Glomerular visceral epithelial cell (primary cell): ENCODE data around the gene DCST2.

Source experiments
- DNase-seq: peaks from one replicate; pipeline ENCODE4 v3.0.0-alpha.2; 2016; ENCODE audit errors: extremely low spot score

The DCST2 gene

DNA sequence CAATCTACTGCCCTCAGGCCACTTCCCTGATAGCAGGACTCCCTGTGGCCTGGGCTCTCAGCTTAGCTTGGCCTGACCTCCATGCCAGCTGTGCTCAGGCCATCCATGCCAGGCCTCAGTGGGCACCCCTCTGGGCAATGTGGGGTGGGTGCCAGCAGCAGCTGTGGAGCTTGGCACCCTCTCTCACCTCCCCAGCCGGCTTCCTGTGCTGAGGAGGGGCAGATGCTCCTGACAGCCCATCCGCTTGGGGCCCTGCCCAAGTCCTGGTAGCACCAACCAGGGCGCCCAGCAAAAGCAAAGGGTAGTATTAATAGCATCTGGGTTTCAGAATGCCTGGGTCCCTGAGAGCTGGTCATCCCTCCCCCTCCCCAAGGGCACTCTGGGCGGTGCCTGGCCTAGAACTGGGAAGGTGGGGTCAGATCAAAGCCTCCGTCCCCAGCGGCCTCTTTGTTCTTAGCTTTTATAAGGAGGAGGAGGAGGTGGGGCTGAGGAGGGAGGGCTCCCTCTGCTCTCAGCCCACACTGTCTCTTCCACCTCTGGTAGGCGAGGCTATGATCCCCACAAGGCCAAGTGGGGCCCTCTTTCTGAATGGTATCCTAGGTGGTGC is 36.1 kb upstream of the DCST2 start:
- DNase-seq: no peak

DNA sequence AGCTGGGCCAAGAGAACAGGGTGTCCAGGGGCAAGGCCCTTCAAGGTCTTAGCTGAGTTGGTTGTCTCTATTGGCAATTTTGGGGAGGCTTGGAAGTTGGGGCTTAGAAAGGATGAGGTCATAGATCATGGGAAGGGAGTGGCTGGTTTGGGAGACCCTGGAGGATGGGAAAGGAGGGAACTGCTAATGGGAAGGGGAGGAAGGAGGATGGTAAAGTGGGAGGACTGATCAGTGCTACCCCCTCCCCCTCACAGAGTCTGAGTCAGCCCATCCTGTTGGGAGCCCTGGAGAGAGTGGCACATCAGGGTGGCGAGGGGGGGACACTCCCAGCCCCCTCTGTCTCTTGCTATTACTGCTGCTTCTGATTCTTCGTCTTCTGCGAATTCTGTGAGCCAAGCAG is 35.0 kb upstream of the DCST2 start:
- no peak for DNase-seq

DNA sequence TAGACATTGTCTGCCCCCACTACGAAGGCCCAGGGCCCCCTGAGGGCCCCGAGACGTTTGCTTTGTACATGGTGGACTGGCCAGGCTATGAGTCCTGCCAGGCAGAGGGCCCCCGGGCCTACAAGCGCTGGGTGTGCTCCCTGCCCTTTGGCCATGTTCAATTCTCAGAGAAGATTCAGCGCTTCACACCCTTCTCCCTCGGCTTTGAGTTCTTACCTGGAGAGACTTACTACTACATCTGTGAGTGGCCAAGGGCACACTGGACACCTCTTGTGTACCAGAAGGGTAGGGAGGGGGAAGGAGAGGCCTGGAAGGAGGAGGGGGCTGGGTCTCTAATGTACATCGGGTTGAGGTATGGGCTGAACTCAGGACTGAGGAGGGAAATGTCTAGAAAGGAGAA is 33.2 kb upstream of the DCST2 start:
- DNase-seq: no peak

DNA sequence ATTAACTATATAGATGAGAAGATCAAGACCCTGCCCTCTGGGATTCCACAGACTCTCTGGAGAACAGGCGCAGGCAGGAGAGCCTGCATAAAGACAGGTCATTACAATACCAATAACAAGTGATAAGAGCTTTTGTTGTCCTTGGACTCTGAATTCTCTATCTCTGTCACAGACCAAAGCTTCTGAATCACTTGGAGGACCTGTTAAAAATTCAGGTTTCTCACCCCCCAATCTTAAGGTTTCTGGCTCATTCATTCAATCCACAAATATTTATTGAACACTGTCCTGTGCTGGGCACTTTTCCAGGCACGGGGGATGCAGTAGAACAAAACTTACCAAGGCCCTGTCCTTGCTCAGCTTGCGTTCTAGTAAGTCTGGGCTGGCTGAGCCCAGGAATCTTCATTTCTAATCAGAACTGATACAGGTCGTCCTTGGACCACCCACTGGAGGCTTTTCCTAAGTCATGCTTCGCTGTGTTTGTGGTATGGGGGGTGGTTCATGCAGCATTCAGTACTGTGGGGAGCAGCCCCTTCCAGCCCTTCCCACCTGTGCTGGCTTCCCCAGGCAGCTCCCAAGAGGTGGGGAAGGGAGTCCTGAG is 31.4 kb upstream of the DCST2 start:
- DNase-seq: no peak

DNA sequence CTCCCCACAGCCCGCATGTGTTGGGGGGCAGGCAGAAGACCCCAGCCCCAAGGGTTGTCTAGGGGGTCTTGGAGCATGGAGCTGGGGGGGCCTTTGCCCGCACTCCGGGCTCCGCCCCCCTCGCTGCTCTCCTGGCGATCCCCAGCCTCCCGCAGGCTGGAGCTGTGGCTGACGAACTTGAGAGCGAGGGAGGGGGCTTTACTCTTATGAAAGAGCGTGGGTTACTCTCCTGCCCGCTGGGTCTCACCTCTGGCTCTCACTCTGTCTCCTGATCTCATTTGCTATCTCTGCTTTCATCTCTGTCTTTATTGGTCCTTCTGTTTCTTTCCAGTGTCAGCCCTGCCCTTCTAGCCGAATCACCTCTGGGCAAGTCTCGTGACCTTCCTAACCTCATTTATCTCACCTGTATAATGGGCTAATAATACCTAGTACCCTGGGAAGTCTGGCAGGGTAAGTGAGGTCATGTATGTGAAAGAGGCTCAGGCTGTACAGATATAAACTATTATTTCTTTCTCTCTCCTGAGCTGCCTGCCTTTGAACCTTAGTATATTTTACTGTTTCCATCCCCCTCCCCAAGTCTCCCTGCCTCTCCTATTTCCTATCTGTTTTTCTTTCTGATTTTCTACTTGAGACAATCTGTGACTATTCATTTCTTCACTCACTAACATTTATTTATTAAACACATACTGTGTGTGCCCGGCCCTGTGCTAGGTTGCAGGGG is 30.7 kb upstream of the DCST2 start:
- DNase-seq: peak; percentile 51

DNA sequence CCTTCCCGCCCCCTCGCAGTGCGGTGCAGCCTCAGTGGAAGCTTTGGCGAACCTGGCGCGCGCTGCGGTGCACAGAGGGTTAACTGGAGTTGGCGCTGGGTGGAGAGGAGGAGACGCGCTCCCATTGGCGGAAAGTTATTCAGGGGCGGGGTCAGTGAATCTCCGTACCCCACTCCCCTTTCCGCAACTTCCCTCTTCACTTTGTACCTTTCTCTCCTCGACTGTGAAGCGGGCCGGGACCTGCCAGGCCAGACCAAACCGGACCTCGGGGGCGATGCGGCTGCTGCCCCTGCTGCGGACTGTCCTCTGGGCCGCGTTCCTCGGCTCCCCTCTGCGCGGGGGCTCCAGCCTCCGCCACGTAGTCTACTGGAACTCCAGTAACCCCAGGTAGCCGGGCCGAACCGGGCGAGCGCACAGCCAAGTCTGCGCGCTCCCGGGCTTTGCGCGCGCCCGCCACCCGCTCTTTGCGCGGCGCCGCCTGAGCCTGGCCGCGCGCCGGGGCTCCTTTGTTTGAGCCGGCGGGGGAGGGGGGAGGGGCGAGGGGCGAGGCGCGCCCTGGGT is 30.0 kb upstream of the DCST2 start, which contains the start of gene EFNA4:
Gene EFNA4 (plus strand): TSS at position 191 of the 561 bp plus-strand sequence. CDS start 84 bp downstream, at position 275.
- DNase-seq: peak; percentile 87

DNA sequence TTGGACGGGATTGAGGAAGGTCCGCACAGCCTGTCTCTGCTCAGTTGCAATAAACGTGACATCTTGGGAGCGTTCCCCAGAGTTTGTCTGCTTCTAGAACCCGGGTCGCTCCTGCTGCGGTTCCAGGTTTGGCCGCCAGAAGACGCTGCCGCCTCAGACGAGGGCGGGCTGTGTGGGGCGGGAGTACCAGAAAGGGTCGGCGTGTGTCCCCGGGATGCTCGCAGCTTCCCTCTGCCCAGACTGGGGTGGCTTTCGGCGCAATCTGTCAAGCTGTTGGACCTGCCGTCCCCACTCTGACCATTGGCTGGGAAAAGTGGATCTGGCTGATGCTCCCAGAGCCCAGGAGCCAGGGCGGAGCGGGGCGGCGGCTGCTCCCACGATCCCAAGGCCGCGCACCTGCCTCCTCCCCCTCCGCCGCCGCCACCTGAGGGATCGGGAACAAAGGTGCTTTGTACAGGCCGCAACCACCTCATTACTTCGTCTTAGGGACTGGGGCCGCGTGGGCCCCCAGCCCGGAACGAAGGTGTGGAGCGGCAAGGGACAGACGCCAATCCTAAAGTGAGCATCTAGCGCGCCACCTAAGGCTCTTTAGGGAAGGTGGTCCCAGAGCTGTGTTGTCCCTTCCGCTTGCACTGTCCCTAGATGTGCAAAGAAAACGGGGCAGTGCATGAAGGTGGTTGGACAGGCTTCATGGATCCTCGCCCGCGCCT is 29.3 kb upstream of the DCST2 start:
- no peak for DNase-seq

DNA sequence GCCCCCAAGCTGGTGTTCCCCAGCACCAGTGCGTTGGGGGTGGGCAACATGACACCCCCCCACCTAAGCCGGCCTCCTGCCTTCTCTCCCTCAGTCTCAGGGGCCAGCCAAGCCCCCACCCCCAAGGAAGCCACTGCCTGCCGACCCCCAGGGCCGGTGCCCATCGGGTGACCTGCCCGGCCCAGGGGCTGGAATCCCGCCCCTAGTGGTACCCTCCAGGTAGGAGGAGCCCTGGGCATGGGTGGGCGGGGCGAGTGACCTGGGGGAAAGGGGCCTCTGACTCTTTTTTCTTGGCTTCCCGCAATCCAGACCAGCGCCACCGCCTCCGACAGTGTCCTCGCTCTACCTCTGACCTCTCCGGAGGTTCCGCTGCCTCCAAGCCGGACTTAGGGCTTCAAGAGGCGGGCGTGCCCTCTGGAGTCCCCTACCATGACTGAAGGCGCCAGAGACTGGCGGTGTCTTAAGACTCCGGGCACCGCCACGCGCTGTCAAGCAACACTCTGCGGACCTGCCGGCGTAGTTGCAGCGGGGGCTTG is 28.6 kb upstream of the DCST2 start:
- no peak for DNase-seq

DNA sequence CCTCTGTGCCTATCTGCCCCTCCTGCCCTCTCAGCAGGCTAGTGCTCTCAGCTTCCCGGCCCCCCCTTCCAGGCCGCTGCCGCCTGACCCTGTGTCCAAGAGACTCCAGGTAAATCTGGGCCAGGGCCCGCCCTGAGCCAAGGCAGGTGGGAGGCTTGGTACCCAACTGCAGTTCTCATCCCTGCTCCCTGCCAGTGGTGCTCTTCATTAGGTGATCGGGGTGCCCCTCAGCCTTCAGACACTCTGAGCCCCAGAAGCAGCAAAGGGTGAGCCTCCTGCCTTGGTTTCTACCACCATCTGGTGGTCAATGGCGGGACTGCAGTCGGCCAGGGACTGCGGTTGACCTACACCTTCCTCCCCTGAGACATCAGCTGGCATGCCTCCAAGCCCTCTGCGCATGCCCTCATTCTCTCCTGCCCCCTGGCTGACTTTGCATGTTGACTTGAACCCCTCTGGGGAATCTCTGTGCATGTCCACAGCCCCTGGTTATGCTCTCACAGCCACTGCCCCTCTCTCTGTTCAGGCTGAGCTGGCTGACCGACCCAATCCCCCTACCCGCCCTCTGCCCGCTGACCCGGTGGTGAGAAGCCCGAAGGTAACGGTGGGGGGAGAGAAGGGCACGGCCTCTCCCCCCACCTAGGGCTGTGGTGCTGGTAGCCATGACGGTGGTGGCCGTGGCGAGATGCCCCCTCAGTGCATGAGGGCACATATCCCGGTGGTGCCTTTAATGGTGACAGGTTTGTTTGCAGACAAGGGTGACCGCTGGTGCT is 28.0 kb upstream of the DCST2 start:
- DNase-seq: peak; percentile 94

DNA sequence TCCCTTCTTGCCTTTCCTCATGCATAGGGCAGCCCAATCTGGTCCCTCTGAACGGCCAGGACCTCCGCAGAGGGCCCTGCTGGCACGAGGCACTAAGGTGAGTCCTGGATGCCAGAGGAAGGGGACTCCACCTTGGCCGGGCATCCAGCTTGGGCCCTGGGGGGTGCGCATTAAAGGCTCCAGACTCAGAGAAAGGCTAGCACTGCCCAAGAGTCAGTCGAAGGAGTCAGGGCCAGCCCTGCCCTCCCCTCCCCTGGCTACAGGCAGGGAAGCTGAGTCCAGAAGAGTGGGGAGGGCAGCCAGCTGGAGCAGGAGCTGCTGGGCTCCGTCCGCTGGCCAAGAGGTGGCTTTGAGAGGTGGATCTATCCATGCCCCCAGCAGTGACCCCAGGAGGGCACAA is 27.2 kb upstream of the DCST2 start:
- DNase-seq: no peak

DNA sequence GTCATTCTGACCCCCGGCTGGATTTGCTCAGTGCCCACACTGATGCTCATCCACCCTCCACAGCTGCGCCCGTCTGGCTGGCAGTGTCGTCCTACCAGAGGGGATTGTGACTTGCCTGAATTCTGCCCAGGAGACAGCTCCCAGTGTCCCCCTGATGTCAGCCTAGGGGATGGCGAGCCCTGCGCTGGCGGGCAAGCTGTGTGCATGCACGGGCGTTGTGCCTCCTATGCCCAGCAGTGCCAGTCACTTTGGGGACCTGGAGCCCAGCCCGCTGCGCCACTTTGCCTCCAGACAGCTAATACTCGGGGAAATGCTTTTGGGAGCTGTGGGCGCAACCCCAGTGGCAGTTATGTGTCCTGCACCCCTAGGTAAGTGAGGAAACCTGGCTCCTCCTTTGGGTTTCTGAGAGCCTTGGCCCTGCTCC is 24.2 kb upstream of the DCST2 start:
- no peak for DNase-seq

DNA sequence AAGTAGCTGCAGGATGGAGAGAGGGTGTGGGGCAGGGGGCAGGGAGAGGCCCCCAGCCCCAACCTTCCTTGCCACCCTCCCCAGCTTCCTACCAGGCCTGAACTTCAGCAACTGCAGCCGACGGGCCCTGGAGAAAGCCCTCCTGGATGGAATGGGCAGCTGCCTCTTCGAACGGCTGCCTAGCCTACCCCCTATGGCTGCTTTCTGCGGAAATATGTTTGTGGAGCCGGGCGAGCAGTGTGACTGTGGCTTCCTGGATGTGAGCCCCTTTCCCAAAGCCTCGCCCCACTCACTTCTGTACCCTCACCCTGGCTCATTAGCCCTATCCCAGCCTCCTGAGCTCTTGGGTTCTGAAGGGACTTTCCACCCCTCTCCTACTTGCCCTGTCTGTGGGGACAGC is 23.5 kb upstream of the DCST2 start:
- DNase-seq: no peak

DNA sequence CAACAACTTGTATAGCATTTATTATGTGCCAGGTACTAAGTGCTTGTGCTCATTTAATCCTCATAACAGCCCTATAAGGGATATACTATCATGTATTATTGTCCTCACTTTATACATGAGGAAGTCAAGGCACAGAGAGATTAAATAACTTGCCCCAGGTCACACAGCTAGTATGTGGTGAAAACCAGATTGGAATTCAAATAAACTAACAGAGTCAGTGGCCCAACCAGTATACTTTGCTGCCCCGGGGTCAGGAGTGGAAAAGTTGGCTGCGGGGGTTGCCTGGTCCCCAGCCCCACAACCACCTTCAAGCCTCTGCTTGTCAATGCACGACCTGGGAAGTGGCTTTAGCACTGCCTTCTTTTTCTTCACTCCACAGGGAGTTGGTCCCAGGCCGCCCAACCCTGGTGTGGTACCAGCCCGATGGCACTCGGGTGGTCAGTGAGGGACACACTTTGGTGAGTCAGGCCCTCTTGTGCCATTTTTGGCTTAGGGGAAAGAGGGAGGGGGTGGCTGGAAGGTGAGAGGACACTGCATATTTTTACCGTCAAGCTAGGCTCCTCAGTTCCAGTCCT is 20.0 kb upstream of the DCST2 start:
- no peak for DNase-seq

DNA sequence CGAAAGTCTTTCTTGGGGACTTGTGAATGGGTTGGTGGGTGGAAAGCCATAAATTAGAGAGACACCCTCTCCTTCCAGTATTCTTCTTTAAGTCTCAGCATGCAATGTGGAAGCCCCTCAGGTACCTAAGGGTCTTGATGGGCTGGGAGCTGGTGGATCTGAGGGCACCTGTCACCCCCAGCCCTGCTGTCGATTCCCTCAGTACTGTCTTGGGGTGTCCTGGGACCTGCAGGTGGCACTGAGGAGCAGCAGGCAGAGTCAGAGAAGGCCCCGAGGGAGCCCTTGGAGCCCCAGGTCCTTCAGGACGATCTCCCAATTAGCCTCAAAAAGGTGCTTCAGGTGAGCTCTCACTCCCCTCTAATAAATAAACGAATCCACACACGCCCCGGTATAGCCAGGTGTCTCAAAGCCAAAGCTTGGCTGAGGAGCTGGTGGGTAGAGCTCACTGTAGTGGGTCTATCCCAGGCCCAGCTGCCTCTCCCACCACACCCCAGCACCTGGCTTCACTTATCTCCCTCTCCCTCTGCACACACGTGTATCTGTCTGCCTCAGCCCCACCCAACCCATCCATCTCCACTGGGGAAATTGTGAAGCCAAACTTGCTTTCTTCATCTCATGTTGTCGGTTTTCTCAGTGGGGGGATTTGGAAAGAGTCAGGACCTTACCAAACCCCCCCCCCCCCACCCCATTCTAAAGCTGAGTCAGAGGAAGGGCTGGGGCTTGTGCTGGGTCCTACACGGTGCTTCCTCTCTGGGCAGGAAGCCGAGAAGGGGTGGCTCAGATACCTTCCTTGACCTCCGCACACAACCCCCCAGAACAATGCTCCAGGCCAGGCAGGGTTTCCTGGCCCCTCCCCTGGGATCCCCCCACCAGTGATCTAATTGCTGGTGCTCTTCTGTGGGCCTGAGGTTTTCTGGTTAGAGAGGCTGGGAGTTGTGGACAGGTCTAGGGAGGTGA is 19.1 kb upstream of the DCST2 start:
- DNase-seq: peak; percentile 40

DNA sequence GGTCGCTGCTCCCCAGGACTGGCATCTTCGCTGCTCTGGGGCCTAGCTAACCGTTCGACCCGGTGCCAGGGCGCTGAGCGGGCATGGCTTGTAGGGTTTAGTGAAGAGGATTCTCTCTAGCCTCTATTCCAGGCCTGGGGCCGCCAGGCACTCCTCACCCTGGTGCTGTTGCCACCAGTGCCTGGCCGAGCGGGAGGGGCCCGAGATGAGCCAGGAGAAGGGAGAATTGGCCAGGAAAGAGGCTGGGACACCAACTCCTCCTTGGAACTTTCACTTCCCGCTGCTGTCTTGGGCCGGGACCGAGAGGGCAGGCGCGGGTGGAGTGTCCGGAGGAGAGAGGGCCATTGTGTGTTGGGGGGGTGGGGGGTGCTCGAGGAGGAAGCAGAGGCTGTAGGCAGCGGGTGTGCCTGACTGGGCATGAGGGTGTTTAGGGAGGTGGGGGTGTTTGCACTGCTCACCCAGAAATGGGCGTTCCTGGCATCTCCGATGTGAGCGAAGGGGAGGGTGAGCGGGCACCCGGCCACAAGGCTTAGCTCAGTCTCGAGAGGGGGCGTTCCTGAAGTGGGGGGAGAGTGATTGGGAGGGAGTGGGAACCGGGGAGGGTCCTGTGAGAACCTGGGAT is 18.3 kb upstream of the DCST2 start:
- peak; percentile 51 for DNase-seq

DNA sequence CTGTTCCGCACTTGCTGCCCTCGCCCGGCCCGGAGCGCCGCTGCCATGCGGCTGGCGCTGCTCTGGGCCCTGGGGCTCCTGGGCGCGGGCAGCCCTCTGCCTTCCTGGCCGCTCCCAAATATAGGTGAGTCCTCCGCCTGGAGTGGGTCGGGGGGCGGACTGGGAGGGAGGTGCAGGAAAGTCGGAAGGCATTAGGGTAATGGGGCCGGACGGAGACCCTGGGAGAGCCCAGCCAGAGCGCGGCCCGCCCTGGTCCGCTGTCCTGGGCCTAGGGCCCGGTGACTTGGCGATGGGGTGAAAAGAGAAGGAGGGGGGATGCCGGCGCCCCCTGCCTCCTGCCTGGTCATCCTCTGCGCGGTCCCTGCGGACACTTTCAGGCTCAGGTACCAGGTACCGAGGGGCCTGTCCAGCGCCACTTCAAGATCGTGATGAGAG is 17.8 kb upstream of the DCST2 start:
- no peak for DNase-seq

DNA sequence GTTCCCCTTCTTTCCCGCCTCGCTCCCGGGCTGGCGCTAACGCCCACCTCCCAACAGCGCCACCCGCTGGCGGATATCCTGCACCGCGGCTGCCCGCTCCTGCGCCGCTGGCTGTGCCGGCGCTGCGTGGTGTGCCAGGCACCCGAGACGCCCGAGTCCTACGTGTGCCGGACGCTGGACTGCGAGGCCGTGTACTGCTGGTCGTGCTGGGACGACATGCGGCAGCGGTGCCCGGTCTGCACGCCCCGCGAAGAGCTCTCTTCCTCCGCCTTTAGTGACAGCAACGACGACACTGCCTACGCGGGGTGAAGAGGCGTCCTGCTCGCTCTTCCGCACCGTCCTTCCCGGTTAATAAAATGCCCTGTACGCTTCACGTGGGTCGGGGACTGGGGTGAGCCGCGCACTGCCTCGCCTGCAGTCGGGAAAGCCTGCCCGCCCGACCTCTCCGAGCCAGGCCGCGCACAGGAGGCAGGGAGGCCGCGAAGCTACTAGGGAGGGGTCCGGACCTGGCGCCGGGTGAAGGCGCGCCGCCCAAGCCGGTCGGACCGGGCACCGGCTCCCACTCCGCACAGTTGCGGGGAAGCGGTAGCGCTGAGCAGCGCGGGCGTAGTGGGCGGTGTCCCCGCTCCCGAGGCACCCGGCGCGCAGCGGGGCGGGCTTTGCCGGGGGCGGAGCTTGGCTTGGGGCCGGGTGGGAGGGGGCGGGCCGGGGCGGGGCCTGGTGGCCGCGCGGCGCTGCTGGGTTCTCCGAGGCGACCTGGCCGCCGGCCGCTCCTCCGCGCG is 17.2 kb upstream of the DCST2 start, which contains the start of gene ADAM15:
Gene ADAM15 (plus strand): TSS at position 757 of the 782 bp plus-strand sequence. CDS start 71 bp downstream, outside the sequence.
- DNase-seq: peak; percentile 83
